A549 treated with AZD9567 at 1 μM for 4 hours (cell line): ENCODE measurements around the gene SART3. TPM values are rescaled to one million over a fixed set of nuclear protein-coding genes. Genes with fewer than 3 reads are reported as not detected.

ENCODE experiments used
- total RNA-seq: library from RNA; stranded (reverse); fragments of 200-300 nt; extraction: Qiagen RNA extraction; gene quantifications from 5 replicates; pipeline ENCODE4 v1.2.3, GENCODE V29; 2022; ENCODE audit not compliant: insufficient read depth

Gene SART3, protein sequence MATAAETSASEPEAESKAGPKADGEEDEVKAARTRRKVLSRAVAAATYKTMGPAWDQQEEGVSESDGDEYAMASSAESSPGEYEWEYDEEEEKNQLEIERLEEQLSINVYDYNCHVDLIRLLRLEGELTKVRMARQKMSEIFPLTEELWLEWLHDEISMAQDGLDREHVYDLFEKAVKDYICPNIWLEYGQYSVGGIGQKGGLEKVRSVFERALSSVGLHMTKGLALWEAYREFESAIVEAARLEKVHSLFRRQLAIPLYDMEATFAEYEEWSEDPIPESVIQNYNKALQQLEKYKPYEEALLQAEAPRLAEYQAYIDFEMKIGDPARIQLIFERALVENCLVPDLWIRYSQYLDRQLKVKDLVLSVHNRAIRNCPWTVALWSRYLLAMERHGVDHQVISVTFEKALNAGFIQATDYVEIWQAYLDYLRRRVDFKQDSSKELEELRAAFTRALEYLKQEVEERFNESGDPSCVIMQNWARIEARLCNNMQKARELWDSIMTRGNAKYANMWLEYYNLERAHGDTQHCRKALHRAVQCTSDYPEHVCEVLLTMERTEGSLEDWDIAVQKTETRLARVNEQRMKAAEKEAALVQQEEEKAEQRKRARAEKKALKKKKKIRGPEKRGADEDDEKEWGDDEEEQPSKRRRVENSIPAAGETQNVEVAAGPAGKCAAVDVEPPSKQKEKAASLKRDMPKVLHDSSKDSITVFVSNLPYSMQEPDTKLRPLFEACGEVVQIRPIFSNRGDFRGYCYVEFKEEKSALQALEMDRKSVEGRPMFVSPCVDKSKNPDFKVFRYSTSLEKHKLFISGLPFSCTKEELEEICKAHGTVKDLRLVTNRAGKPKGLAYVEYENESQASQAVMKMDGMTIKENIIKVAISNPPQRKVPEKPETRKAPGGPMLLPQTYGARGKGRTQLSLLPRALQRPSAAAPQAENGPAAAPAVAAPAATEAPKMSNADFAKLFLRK
- total RNA-seq = 37.2 to 51.1 TPM (median 39.4 TPM) in 5 replicates

DNA sequence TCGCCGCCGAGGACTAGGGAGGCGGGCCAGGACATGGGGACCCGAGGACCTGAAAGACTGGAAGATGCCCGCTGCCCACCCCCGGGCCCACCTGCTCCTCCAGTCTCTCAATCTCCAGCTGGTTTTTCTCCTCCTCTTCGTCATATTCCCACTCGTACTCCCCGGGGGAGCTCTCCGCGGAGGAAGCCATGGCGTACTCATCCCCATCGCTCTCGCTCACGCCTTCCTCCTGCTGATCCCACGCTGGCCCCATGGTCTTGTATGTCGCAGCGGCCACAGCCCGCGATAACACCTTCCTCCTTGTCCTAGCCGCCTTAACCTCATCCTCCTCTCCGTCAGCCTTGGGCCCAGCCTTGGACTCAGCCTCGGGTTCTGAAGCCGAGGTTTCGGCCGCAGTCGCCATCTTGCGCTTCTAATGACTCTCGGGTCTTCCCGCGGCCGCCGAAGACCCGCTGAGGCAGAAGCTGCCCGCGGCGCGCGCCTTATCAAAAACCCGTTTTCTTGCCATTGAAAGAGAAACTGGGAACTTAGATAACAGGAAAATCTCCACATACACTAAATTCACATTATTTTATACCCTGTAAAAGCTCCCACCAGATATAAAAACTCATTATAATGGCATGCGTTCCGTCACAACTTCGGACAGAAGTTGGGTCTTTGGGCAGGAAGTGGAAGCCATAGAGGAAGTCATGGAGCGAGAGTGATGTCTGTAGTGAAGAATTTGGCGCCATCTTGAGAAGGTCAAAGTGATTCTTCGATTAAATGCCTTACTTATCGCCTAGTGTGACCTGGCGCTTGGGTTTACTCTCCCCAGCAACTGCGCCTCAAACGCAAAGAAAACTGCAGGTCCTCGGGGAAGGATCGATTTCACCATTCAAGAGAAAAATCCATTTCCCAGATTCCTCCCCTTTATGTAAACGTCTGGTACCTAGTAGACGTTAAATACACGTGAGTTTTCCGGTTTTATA is at the start of gene SART3:
SART3 (minus strand) TSS at position 422 of the 968 bp plus-strand sequence; CDS start at position 403, 19 bp downstream.

DNA sequence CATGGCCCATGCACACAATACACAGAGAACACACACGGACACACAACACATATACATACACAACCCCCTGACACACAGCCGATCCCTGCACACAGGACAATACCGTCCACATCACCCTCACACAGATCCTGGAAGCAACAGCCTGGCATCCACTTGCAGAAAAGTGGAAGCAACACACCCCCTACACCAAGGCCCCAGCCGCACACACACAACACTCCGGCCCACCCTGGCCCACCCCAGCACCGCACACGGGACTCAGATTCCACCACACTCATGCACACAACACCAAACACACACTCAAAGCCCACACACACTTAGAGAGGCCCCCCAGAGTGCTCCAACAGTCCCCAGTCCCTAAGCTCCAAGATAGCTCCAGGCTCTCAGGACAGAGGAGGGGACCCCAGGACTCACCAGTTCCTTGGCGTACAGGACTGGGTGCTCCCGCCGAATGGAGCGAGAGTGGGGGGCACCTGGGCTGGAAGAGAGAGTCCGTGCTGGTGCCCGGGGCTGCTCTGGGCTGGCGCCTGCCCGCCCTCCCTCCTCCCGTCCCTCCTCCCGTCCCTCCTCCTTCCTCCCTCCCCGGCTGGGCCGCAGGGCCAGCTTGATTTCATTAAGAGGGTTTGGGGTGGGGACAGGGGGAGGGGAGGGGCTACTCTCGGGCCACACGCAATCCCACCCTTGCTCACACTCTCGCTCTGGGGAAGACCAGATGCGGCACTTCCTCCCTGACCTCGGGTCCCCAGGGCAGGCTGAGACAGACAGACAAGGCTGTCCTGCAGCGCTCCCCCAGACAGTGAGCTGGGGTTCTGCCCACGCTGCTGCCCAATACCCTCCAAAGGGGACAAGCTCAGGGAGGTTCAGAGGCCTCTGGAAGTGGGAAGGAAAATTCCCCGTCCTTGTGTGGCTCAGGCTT is 36.8 kb upstream of the SART3 start, which contains the start of gene TMEM119:
TMEM119 (minus strand) TSS at position 526 of the 913 bp plus-strand sequence. CDS start 5,701 bp downstream, outside the sequence.

DNA sequence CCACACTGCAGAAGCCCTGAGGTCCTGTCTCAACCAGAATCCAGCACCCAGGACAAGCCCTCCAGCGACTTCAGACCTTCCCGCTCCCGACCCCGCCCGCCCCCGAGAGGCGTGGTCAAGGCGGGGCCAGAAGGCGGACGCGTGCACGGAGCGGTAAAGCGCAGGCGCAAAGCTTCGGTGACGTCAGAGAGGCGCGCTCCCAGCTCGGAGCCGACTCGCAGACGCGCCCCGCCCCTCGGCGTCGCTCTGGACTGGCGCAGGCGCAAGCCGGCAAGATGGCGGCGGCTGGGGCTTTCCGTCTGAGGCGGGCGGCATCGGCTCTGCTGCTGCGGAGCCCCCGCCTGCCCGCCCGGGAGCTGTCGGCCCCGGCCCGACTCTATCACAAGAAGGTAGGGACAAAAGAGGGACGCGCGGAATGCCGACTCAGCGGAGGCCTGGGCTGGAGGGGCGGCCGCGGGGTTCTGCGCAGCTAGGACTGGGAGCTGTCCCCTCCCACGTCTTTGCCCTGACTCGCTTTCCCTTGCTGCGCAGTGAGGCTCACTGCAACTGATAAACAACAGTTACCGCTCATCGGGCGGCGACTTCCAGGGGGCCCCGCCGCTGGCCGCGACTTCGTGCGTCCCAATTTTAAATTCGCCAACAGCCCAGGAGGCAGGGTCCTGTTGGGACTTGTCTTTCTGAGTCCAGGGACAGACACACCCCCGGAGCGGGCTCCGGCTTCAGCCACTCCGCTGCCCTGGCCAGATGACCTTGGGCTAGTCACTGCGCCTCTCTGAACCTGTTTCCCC is 1.6 kb upstream of the SART3 start, which contains the start of gene ISCU:
ISCU (plus strand) TSS at position 249 of the 788 bp plus-strand sequence; CDS start at position 276, 27 bp downstream.

DNA sequence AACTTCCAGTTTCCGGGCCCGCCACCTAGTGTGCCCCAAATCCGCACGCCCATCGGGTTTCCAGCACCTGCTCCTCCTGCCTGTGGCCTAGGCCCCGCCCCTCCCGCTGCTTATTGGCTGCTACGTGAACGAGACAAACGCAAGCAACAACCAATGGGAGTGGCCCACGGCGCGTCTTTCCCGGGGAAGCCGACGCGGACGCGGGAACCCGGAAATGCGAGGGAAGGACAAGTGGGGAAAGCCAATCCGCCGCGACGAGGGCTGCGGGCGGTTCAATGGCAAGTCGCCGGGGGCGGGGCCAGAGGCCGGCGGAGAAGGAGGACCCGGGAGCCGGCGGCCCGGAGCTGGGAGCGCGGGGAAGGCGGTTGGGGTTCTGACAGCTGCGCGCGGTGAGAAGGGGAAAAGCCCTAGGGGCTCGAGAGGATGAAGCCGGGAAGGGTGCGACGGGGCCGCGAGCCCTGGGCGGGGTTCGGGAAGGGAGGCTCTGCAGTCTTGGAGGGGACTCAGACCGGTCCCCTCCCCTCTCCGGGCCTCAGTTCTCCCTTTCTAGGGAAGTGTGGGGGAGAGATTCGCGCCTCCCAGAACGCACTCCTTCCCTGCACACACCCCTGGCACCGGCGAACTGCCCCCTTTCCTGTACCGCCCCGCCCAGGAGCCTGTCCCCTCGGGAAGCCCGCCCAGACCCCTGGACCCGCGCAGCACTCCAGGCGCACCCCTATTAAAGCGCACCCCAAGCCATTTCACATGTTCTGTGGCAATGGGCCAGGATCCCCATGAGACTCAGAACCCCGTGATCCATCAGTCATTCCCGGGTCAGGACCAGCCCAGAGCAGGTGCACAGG is 45.8 kb downstream of the SART3 start, which contains the start of gene FICD:
FICD (plus strand) TSS at position 305 of the 842 bp plus-strand sequence. CDS start 1,696 bp downstream, outside the sequence.

Other genes with a start within 250 kb of the SART3 start
- gene CMKLR1, start 221.9 kb downstream of the SART3 start, total RNA-seq = 0.02 TPM in 1 of 5 replicates, not detected in the others
- gene FICD, start 45.9 kb downstream of the SART3 start, total RNA-seq = 2.7 to 4.0 TPM (median 3.4 TPM) in 5 replicates
- gene ISCU, start 1.4 kb upstream of the SART3 start, total RNA-seq = 90.9 to 104 TPM (median 94.8 TPM) in 5 replicates
- 0.02 to 0.22 TPM (median 0.13 TPM) in 4 of 5 replicates, not detected in the other for gene TMEM119, start 36.9 kb upstream of the SART3 start, total RNA-seq
- gene SELPLG, start 72.7 kb upstream of the SART3 start, total RNA-seq = 0.86 to 3.8 TPM (median 1.1 TPM) in 5 replicates
- gene CORO1C, start 170.3 kb upstream of the SART3 start, total RNA-seq = 169 to 188 TPM (median 176 TPM) in 5 replicates